Measurements from ENCODE around the gene NT5DC1.

GRCh38 chr6:116096979-116097816 lies 3.5 kb upstream of the NT5DC1 start:
- TF ChIP-seq CTCF (conservative IDR thresholded peaks at IDR 0.05) (peak; percentile 75), ZFX (IDR thresholded peaks at IDR 0.05) (no peak)
